Hippocampal formation (tissue), 2 donors: ENCODE measurements around the gene KASH5.
"Not testable (repeated sequence)": the region's sequence is repeated elsewhere in the genome, so short reads cannot be mapped to it uniquely, and the experiment has no call there.

Source experiments
- DNase-seq, 2 donors: peaks; one replicate each; lab custom pipeline; 2025; lab: John Stamatoyannopoulos, UW

Gene KASH5

DNA sequence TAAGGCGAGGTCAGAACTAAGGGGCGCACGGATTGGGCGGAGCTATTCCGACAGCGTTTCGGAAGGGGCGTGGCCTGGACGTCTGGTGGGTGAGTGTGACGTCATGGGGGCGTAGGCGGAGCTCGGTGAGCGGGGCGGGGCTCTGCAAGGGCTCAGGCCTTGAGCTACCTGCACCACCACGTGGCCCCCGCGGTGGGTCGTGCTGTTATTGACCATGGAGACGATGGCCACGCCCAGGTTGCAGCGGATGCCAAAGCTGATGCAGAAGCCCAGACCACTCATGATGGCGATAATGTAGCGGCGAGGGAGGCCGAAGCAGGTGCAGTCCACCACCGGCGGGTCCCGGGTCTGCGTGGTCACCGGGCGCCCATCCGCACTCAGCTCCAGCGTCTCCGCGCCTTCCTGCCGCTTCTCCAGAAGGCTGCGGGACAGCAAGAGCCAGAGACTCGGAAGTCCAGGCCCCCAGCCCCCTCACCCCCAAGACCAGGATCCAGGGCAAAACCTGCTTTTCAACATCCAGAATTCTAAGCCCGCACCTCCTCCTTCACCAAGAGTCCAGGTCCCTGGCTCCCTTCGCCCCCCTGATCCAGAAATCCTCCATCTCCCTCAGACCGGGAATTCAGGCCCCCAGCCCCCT, 48.5 kb downstream of the KASH5 start:
- no peak for DNase-seq

GRCh38 chr19:49437231-49437630, 49.2 kb downstream of the KASH5 start:
- no peak for DNase-seq

DNA sequence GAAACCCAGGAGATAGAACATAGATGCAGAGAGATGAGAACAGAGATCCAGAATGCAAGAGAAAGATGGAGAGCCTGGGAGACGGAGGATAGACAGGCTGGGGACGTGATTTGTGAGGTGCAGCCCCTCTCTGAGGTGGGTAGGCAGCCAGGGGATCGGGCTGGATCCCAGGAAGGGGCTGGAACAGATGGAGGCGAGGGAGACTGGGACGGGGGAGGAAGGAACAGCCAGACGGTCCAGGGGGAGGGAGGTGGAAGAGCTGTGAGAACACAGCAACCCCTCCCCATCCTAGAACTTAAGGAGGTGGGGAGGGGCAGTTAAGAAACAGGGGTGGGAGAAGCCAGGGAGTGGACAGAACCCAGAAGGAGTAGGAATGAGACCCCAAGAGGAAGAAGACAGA, 50.2 kb downstream of the KASH5 start:
- peak in 1 of 2 donors; percentile 20 for DNase-seq

- no peak for DNase-seq
Measured at GRCh38 chr19:49439836-49440235, 51.8 kb downstream of the KASH5 start.

- DNase-seq, result no peak
Measured at GRCh38 chr19:49440439-49441209, 52.6 kb downstream of the KASH5 start.

GRCh38 chr19:49441210-49441959, 53.3 kb downstream of the KASH5 start, which contains the start of gene SLC17A7:
Gene SLC17A7 (minus strand): TSS chr19:49441527. CDS start chr19:49441379, 148 bp downstream.
- no peak for DNase-seq

DNA sequence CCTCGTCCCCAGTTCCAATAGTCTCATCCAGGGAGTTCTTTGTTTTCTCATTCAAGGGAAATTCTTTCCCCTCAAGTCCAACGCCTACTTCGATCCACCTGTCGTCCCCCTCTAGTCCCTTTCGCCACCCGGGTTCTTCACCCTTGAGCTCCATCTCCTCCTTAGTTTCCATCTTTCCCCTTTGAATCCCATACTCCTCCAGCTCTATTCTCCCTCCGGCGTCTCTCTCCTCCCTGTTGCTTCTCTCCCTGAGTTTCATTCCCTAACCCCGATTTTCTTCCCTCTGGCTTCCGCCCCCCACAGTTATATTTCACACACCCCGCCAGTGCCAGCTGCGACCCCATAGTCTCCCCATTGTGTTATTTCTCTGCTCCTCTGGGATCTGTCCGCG, 53.9 kb downstream of the KASH5 start:
- no peak for DNase-seq

DNA sequence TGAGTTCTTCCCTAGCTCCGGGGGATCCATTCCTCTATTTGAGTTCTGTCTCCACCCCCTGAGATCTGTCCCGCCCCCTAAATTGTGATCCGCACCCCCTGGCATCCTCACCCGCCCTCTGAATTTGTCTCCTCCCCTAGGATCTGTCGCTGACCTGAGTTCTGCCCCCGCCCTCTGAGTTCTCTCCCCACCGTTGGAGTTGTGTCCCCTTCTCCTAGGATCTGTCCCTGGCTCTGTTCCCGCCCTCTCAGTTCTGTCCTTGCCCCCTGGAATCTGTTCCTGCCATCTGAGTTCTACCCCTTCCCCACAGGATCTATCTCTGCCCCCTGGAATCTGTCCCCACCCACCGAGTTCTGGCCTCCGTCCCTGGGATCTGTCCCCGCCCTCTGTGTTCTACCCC, 54.3 kb downstream of the KASH5 start:
- no peak for DNase-seq

GRCh38 chr19:49442771-49443365, 54.8 kb downstream of the KASH5 start:
- DNase-seq, result peak in 1 of 2 donors; percentile 50

GRCh38 chr19:49443366-49444099, 55.5 kb downstream of the KASH5 start:
- peak; percentile 90 to 95 for DNase-seq

GRCh38 chr19:49444100-49444700, 56.2 kb downstream of the KASH5 start:
- not testable (repeated sequence) for DNase-seq

- DNase-seq, result no peak
Measured at GRCh38 chr19:49445997-49446396, 57.9 kb downstream of the KASH5 start.

- DNase-seq, result no peak
Measured at GRCh38 chr19:49447485-49448431, 59.7 kb downstream of the KASH5 start.

DNA sequence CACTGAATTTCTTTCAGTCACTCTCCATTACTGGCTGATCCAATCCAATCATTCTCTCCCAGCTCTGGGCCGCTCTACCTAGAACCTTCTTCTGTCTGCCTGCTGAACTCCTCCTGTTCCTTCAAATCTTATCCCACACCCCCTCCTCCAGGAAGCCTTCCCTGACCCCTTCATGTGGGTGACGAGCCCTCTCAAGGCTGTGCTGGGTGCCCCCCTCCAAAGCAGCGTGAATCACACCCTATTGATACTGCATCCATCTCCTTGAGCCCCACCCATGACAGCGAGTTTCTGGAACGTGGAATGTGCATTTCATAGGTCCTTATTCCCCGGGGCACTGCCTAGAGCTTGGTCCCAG, 60.4 kb downstream of the KASH5 start:
- DNase-seq, result no peak

DNA sequence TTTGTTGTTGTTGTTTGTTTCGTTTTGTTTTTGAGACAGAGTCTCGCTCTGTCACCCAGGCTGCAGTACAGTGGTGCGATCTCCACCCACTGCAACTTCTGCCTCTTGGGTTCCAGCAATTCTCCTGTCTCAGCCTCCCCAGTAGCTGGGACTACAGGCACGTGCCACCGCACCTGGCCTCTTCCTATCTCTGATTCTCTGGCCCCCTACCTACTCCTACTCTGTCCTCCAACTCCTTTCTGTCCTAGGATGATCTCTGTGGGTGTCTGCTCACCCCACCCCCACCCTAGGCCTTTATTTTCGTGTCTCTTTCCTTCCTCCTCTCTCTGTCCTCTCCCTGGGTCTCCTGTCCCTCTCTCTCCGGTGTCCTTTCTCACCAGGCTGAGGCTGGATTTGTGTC, 62.4 kb downstream of the KASH5 start:
- no peak for DNase-seq

GRCh38 chr19:49451430-49452181, 63.6 kb downstream of the KASH5 start, which contains the start of gene PIH1D1:
Gene PIH1D1 (minus strand): TSS chr19:49451814. CDS start chr19:49451574, 240 bp downstream.
- DNase-seq, result peak; percentile 90 to 99

- DNase-seq, result peak; percentile 95 to 96
Measured at GRCh38 chr19:49453013-49453756, 65.1 kb downstream of the KASH5 start, which contains the start of gene ALDH16A1. Gene ALDH16A1 (plus strand): TSS chr19:49453225. CDS start chr19:49453332, 107 bp downstream.

- DNase-seq, result no peak
Measured at GRCh38 chr19:49453757-49454240, 65.8 kb downstream of the KASH5 start.
